Right lobe of liver (tissue), 6 donors: Measurements from ENCODE around the gene TBX4. TPM values are rescaled to one million over a fixed set of nuclear protein-coding genes. Genes with fewer than 3 reads are reported as not detected.

Source experiments
- ATAC-seq, 4 donors: fragments of 200-7000 bp; cut with Tn5 transposase; one replicate each; pipeline ENCODE4 v1.9.1; 2020; ENCODE audit warnings: mild to moderate bottlenecking in 4 of 4, moderate library complexity in 4 of 4
- DNase-seq, 3 donors: peaks; one replicate each; pipeline ENCODE4 v3.0.0-alpha.2; 2020
- H3K27ac ChIP-seq, 3 donors: fragments of 200-600 bp; one replicate each; pipeline ENCODE4 v1.8.0; 2022
- H3K27me3 ChIP-seq, 2 donors: fragments of 200-600 bp; one replicate each; pipeline ENCODE4 v1.8.0; 2022
- H3K36me3 ChIP-seq, 4 donors: fragments of 200-600 bp; sonication (generic) in 1 of 4; one replicate each; pipeline versions ENCODE4 v1.5.1 to v1.8.0; 2017 to 2022; ENCODE audit warnings: control low read depth in 1 of 4
- H3K4me1 ChIP-seq, 4 donors: fragments of 200-600 bp; sonication (generic) in 1 of 4; one replicate each; pipeline versions ENCODE4 v1.5.1 to v1.8.0; 2017 to 2022; ENCODE audit warnings: control low read depth in 1 of 4
- H3K4me3 ChIP-seq, 3 donors: fragments of 200-600 bp; one replicate each; pipeline ENCODE4 v1.8.0; 2022
- H3K9me3 ChIP-seq, 4 donors: fragments of 200-600 bp; sonication (generic) in 1 of 4; one replicate each; pipeline versions ENCODE4 v1.5.1 to v1.8.0; 2017 to 2022; ENCODE audit warnings: control low read depth in 1 of 4
- POLR2A ChIP-seq: fragments of 450-650 bp; IDR thresholded peaks from one replicate; pipeline ENCODE4 v1.6.1; 2017; ENCODE audit warnings: antibody characterized with exemption, mild to moderate bottlenecking
- WGBS: methylation state at CpG from one replicate; pipeline ENCODE4 v1.1.6; 2018; ENCODE audit warnings: low coverage, low lambda C conversion rate; ENCODE audit not compliant: insufficient coverage; ENCODE audit errors: missing lambda C conversion rate; 5-methylcytosine and 5-hydroxymethylcytosine counted together
- intact Hi-C, 2 donors: fragments of 100-400 bp; cut with DNase I; formaldehyde crosslinking; loops; one replicate each; pipeline versions ENCODE4 v1.11.2 to v1.14.1; 2022
- total RNA-seq, 6 experiments: library from RNA; depleted of rRNA in 2 of 6; stranded (reverse); fragments of >200 nt in 2 of 6; fragmentation: NEBNext Ultra II Directional in 3 of 6; extraction: Animal tissue kit (Norgen Biotek cat#: 25700) in 3 of 6; gene quantifications; one replicate each; pipeline versions ENCODE4 v1.1.0 to v1.2.4, GENCODE V29; 2016 to 2023
- TF ChIP-seq, protein P1 (sequence below), 4 donors: fragments of 200-600 bp in 3 of 4; fragments of 450-650 bp in 1 of 4; IDR thresholded peaks; one replicate each; pipeline versions ENCODE4 v1.5.1 to v1.8.0; 2016 to 2022; ENCODE audit warnings: antibody characterized with exemption in 4 of 4, mild to moderate bottlenecking in 2 of 4
- donor health status: DM: no; HTN: yes; CAD: no.
- donor health status: DM: no; HTN: no; CAD: no.
- donor health status: DM: no; HTN: no; CAD: no.
- donor health status: DM: no; HTN: yes; CAD: no.
- donor health status: DM: no; HTN: yes; CAD: no.

TBX4 gene
- total RNA-seq, 6 experiments from 2014 or later, result not detected

DNA sequence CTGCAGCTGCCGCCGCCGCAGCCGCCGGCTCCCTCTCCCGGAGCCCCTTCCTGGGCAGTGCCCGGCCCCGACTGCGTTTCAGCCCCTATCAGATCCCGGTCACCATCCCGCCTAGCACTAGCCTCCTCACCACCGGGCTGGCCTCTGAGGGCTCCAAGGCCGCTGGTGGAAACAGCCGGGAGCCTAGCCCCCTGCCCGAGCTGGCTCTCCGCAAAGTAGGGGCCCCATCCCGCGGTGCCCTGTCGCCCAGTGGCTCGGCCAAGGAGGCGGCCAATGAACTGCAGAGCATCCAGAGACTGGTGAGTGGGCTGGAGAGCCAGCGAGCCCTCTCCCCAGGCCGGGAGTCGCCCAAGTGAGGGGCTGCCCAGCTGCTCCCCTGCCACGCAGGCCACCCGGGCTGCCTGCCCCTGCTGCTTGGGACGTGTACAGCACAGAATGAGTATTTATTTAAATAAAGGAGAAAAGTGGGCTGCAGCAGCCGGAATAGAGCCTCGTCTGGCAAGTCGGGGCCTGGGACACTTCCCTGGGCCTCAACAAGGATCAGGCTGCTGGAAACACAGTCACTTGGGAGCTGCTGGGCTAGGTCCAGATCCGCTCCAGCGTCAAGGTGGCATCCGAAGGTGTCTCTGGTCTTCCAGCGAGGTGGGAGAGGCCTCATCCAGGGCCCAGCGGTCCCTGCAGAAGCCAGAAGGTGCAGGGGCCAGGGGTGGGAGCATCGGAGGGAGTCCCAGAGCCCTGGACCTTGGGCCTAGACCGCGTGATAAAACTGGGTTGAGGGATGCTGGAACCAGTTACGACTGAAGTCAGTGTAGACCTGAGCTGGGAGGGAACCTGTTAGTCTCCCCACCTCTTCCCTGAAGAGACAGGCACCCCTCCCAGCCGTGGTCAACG is 43.8 kb upstream of the TBX4 start:
- H3K9me3 ChIP-seq, result no peaks in the 10 kb centered on the region
- peak overlapping the region in 1 of 3 donors; percentile 40 for H3K27ac ChIP-seq
- no peaks in the 10 kb centered on the region for H3K36me3 ChIP-seq
- DNase-seq, result peak in 2 of 3 donors; percentile 44 to 49
- peak overlapping the region in 1 of 3 donors; percentile 53 for H3K4me3 ChIP-seq
- H3K27me3 ChIP-seq, result peaks cover 0 to 17% of the 10 kb centered on the region in 2 donors
- H3K4me1 ChIP-seq, result peaks cover 0 to 29% (median 0%) of the 10 kb centered on the region in 4 donors
- TF ChIP-seq, protein P1, sequence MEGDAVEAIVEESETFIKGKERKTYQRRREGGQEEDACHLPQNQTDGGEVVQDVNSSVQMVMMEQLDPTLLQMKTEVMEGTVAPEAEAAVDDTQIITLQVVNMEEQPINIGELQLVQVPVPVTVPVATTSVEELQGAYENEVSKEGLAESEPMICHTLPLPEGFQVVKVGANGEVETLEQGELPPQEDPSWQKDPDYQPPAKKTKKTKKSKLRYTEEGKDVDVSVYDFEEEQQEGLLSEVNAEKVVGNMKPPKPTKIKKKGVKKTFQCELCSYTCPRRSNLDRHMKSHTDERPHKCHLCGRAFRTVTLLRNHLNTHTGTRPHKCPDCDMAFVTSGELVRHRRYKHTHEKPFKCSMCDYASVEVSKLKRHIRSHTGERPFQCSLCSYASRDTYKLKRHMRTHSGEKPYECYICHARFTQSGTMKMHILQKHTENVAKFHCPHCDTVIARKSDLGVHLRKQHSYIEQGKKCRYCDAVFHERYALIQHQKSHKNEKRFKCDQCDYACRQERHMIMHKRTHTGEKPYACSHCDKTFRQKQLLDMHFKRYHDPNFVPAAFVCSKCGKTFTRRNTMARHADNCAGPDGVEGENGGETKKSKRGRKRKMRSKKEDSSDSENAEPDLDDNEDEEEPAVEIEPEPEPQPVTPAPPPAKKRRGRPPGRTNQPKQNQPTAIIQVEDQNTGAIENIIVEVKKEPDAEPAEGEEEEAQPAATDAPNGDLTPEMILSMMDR (IDR thresholded peaks at IDR 0.05), result no peak
- no peak for TF ChIP-seq POLR2A
- no peak for ATAC-seq
- intact Hi-C loops, result loop anchor here in 1 of 2 donors (10.0 kb wide), 1 partner anchor 684 kb away; no protein-coding TSS in a partner anchor
- WGBS, result 47% methylated on average over 22 of the region's 41 CpGs

DNA sequence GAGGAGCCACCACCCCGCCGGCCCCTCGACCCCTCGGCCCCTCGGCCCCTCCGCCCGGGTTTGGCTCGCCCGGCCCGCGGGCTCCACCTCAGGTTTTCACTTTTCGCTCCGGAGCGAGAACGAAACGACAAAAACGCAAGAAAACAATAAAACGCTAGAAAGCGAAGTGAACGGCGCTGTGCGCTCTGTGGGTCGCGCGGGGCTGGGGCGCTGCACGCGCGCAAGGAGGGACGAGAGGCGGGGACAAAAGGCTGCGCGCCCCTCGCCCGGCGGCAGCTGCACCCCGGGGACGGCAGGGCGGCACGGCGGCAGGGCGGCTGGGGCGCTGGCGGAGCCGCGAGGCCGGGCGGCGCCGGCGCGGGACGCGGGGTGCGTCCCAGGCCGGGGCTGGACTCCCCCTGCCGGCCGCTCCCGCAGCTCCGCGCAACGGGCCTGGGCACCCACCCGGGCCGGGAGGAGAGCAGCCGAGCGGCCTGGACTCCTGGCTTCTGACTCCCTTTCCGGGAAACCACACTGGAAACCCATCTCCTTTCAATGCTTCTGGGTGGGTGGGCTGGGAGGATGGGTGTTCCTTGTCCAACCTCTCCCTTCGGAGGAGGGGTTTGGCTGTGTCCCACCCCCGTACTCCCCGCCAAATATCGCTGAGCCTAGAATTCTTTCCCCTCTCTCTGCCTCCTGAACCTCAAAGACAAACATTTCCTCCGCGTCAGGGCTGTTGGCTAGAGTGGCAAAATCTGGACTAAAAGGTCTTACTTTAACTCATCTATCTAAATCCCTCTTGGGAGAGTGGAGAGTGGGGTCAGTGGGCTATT is 42.7 kb upstream of the TBX4 start:
- no peaks in the 10 kb centered on the region for H3K9me3 ChIP-seq
- TF ChIP-seq POLR2A, result no peak
- TF ChIP-seq, protein P1 (IDR thresholded peaks at IDR 0.05), result peak; percentile 30 to 68 (median 40)
- no peaks in the 10 kb centered on the region for H3K36me3 ChIP-seq
- peak overlapping the region in 2 of 3 donors; percentile 38 to 76 for H3K27ac ChIP-seq
- peaks cover 0 to 6% of the 10 kb centered on the region in 2 donors for H3K27me3 ChIP-seq
- H3K4me1 ChIP-seq, result peaks cover 0 to 25% (median 0%) of the 10 kb centered on the region in 4 donors
- DNase-seq (peak; percentile 64 to 73 (median 69)), ATAC-seq (peak; percentile 45 to 57 (median 48))
- WGBS, result 4% methylated on average over 35 of the region's 73 CpGs
- intact Hi-C loops, result loop anchor here in 1 of 2 donors (5.0 to 10.0 kb wide), 3 partner anchors 407 to 685 kb away; no protein-coding TSS in a partner anchor
- peak overlapping the region; percentile 37 to 53 (median 52) for H3K4me3 ChIP-seq

DNA sequence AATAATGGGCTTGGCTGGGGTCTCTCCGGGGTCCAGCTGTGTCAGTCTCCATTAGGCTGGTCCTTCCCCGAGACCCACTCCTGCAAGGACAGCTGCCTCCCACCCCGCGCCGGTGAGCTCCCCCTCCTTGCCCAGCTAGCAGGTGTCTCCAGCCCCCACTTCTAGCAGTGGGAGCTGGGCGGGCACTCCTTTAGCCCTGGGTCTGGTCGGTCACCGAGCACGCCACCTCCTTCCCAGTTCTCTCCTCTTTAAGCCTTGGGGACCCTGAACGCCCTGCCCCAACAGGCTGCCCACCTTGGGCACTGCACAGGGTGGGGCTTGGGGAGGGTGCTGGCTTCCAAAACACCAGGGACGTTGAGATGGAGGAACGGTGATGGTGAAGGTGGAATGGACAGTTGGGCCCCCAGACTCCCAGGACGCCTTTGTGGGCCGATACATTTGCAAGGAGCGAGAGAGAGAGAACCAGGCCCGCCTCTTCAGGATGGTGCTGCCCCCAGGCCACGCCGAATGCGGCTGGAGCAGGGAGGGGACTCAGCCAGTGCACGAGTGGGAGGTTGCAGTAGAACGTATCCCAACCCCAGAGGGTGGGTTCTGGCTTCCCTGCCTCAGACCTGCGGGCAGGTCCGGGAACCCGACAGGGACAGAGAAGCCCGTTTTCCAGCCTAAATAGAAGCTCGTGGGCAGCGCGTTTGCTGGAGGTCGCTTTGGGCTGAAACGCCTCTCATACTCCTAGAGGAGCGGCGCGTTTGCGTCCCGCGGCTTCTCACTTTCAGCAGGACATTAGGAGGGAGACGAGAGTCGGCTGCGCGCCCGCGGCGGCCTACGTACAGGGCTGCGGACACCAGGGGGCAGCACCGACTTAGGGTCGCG is 41.8 kb upstream of the TBX4 start:
- Histone ChIP-seq H3K4me1 (peaks cover 0 to 22% (median 0%) of the 10 kb centered on the region in 4 donors), H3K9me3 (no peaks in the 10 kb centered on the region), H3K36me3 (no peaks in the 10 kb centered on the region), H3K27ac (peak overlapping the region; percentile 21 to 76 (median 26)), H3K27me3 (no peaks in the 10 kb centered on the region), H3K4me3 (peak overlapping the region; percentile 54 to 58 (median 58))
- 10% methylated on average over 29 of the region's 48 CpGs for WGBS
- intact Hi-C loops, result loop anchor here in 1 of 2 donors (5.0 to 10.0 kb wide), 2 partner anchors 408 to 424 kb away; no protein-coding TSS in a partner anchor
- peak; percentile 62 to 65 (median 64) for ATAC-seq
- no peak for TF ChIP-seq POLR2A
- TF ChIP-seq, protein P1 (IDR thresholded peaks at IDR 0.05), result peak; percentile 41 to 49 (median 46)
- DNase-seq, result peak; percentile 81 to 88 (median 83)

DNA sequence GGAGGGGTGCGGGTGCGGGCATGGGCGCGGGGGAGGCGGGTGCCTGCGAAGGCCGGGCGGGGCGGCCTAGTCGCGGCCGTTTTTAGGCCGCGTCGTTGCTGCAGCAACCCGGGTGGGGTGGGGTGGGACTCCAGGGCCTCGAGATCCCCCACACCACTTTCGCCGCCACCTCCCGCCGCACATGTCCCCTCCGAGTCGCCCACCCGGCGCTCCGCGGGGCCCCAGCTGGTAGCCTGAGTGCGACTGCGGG is 41.3 kb upstream of the TBX4 start:
- no peak for ATAC-seq
- intact Hi-C loops, result loop anchor here in 1 of 2 donors (5.0 to 10.0 kb wide), 2 partner anchors 409 to 424 kb away; no protein-coding TSS in a partner anchor
- no peaks in the 10 kb centered on the region for H3K36me3 ChIP-seq
- H3K27ac ChIP-seq, result peak overlapping the region; percentile 55 to 84 (median 76)
- no peak for DNase-seq
- no peaks in the 10 kb centered on the region for H3K9me3 ChIP-seq
- H3K27me3 ChIP-seq, result no peaks in the 10 kb centered on the region
- WGBS, result 4% methylated on average over 5 of the region's 29 CpGs
- TF ChIP-seq POLR2A, result no peak
- TF ChIP-seq, protein P1 (IDR thresholded peaks at IDR 0.05), result peak in 1 of 4 donors; percentile 4
- peak overlapping the region; percentile 54 to 58 (median 58) for H3K4me3 ChIP-seq
- peaks cover 0 to 22% (median 0%) of the 10 kb centered on the region in 4 donors for H3K4me1 ChIP-seq
